Thoracic aorta (tissue), 2 donors: ENCODE results near the gene CNOT1. TPM values are rescaled to one million over a fixed set of nuclear protein-coding genes. Genes with fewer than 3 reads are reported as not detected.

Experiments used
- ATAC-seq: fragments of 150-250 bp; one replicate; pipeline ENCODE4 v1.8.0; 2017; ENCODE audit warnings: low read depth; ENCODE audit not compliant: insufficient number of reproducible peaks, low FRiP score
- DNase-seq: peaks from one replicate; pipeline ENCODE4 v3.0.0-alpha.2; 2020; ENCODE audit warnings: low spot score
- H3K27ac ChIP-seq, 2 donors: fragments of 200-600 bp; sonication (generic); 1 replicate in 1 of 2; 2 replicates in 1 of 2; pipeline ENCODE4 v1.5.1; 2016; ENCODE audit warnings: mild to moderate bottlenecking in 2 of 2, moderate library complexity in 2 of 2
- H3K27me3 ChIP-seq: fragments of 200-600 bp; sonication (generic); replicated peaks from 2 replicates; pipeline ENCODE4 v1.6.0; 2016; ENCODE audit warnings: mild to moderate bottlenecking; ENCODE audit not compliant: insufficient read depth
- H3K36me3 ChIP-seq: fragments of 200-600 bp; sonication (generic); one replicate; pipeline ENCODE4 v1.5.1; 2016
- H3K4me1 ChIP-seq, 2 donors: fragments of 200-600 bp; sonication (generic); 1 replicate in 1 of 2; 2 replicates in 1 of 2; pipeline versions ENCODE4 v1.5.1 to v1.6.0; 2016; ENCODE audit warnings: low read depth in 2 of 2, mild to moderate bottlenecking in 1 of 2; ENCODE audit not compliant: control insufficient read depth in 1 of 2
- H3K4me3 ChIP-seq: fragments of 200-600 bp; sonication (generic); 2 replicates; pipeline ENCODE4 v1.5.1; 2016; ENCODE audit warnings: mild to moderate bottlenecking
- H3K9me3 ChIP-seq: fragments of 200-600 bp; sonication (generic); 2 replicates; pipeline ENCODE4 v1.5.1; 2016
- total RNA-seq, 2 donors: library from RNA; depleted of rRNA; stranded (reverse); fragments of >200 nt; gene quantifications; one replicate each; pipeline versions ENCODE4 v1.1.0 to v1.2.3, GENCODE V29; 2016
- TF ChIP-seq, protein P1 (sequence below): fragments of 200-600 bp; sonication (generic); IDR thresholded peaks from one replicate; pipeline ENCODE4 v1.5.1; 2019; ENCODE audit warnings: antibody characterized with exemption

CNOT1 gene
- total RNA-seq, 2 donors from 2014 or later, result 54.8 to 112 TPM

DNA sequence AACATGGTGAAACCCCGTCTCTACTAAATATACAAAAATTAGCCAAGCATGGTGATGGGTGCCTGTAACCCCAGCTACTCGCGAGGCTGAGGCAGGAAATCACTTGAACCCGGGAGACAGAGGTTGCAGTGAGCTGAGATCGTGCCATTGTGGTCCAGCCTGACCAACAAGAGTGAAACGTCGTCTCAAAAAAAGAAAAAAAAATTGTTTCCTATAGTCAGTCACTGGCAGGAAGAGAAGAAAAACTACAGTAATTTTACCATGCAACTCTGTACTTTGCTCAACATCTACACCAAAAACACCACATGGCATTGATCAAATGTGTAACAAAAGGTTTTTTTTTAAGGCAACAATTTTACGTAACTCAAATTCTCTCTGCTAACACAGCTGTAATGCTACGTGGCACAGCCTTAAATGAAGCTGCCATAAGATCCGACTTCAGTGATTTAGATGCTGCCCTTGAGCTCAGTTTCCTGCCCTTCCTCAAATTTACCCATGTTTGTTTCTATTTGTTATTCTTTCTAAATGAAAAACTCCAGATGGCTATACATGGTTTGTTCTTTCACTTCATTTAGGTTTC lies 40.2 kb downstream of the CNOT1 start:
- DNase-seq (no peak), ATAC-seq (no peak)
- H3K36me3 ChIP-seq, result peaks cover 37% of the 10 kb centered on the region
- H3K4me1 ChIP-seq, result no peaks in the 10 kb centered on the region
- no peaks in the 10 kb centered on the region for H3K9me3 ChIP-seq
- no peak overlapping the region for H3K4me3 ChIP-seq
- TF ChIP-seq, protein P1, sequence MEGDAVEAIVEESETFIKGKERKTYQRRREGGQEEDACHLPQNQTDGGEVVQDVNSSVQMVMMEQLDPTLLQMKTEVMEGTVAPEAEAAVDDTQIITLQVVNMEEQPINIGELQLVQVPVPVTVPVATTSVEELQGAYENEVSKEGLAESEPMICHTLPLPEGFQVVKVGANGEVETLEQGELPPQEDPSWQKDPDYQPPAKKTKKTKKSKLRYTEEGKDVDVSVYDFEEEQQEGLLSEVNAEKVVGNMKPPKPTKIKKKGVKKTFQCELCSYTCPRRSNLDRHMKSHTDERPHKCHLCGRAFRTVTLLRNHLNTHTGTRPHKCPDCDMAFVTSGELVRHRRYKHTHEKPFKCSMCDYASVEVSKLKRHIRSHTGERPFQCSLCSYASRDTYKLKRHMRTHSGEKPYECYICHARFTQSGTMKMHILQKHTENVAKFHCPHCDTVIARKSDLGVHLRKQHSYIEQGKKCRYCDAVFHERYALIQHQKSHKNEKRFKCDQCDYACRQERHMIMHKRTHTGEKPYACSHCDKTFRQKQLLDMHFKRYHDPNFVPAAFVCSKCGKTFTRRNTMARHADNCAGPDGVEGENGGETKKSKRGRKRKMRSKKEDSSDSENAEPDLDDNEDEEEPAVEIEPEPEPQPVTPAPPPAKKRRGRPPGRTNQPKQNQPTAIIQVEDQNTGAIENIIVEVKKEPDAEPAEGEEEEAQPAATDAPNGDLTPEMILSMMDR, result no peak
- H3K27me3 ChIP-seq, result no peaks in the 10 kb centered on the region
- H3K27ac ChIP-seq, result no peak overlapping the region

DNA sequence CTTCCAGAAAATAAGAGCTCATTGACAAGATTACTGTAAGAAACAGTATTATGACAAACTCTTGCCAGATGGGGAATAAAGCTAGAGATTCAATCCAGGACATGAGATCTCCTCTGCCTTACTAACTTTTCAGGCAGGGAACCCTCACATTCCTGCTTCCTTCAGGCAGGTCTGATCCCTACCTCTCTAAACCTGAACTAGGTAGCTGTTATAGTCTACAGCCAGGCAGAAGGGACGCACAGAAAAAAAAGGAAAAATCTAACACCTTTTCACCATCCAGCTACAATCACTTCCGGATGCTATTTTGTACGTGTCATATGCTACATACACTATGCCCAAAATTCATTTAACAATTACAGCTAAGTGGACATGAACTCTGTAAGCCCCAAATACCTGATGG lies 41.2 kb downstream of the CNOT1 start:
- ATAC-seq, result no peak
- peaks cover 40% of the 10 kb centered on the region for H3K36me3 ChIP-seq
- DNase-seq, result no peak
- TF ChIP-seq, protein P1, result no peak
- no peaks in the 10 kb centered on the region for H3K27me3 ChIP-seq
- H3K27ac ChIP-seq, result no peak overlapping the region
- no peak overlapping the region for H3K4me3 ChIP-seq
- H3K4me1 ChIP-seq, result no peaks in the 10 kb centered on the region
- H3K9me3 ChIP-seq, result no peaks in the 10 kb centered on the region

DNA sequence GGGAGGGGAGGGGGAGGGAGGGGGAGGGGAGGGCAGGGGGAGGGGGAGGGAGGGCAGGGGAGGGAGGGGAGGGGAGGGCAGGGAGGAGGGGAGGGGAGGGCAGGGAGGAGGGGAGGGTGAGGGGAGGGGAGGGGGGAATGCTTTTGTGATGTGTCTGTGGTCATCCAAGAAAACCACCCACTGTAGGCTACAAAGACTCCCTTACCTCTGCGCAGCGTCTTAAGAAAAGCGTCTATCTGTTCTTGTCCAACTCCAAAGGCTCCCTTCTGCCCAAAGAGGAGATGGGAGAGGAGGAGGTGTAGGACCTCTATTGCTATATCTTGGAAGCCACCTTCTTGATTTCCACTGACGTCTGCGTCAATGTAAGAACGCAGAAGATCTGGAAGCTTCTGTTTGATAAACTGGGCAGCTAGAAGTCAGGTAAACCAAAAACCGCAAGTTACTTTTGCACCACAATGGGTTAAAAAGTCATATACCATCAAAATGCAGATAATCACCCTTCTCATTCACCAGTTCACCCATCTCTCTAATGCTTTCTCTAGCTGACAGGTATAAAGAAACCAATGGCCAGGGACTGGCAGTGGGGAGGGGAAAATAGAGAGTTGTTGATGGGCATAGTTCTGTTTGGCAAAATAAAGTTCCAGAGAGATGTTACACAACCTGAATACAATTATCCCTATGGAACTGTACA lies 43.1 kb downstream of the CNOT1 start:
- no peak overlapping the region for H3K27ac ChIP-seq
- H3K9me3 ChIP-seq, result no peaks in the 10 kb centered on the region
- no peak for DNase-seq
- H3K4me1 ChIP-seq, result no peaks in the 10 kb centered on the region
- H3K36me3 ChIP-seq, result peaks cover 43% of the 10 kb centered on the region
- ATAC-seq, result no peak
- no peak overlapping the region for H3K4me3 ChIP-seq
- no peaks in the 10 kb centered on the region for H3K27me3 ChIP-seq
- TF ChIP-seq, protein P1, result no peak

DNA sequence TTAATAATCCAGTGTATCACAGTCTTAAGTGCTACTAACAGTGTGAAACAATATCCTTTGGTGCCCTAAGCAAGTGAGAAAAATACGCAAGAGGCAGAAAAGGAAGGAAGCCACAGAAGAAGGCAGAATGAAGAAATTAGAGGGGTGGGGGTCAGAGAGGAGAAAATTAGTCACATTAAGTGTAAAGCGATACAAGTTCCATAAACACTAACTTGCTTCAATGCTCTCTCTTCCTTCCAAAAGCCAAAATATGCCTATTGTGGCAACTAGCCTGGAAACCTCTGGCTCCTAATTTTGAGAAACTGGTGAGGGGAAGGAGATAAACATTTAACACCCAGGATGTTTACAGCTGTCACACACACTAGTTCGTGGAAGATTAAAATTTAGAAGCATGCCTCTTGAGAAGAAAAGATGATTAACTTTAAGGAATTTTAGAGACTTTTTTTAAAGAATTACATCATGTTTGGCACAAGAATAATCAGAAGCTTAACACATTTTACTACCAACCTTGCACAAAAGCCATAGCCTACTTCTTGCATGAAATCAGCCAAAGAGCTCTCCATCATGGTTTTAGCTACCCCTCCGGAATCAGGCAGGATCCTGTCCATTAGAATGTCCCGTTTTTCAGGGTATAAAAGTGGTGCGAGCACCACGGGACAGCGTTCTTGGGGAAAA lies 44.7 kb downstream of the CNOT1 start:
- Histone ChIP-seq H3K9me3 (no peaks in the 10 kb centered on the region), H3K36me3 (peaks cover 46% of the 10 kb centered on the region), H3K27ac (no peak overlapping the region), H3K27me3 (no peaks in the 10 kb centered on the region), H3K4me1 (no peaks in the 10 kb centered on the region), H3K4me3 (no peak overlapping the region)
- no peak for ATAC-seq
- TF ChIP-seq, protein P1, result no peak
- DNase-seq, result no peak

DNA sequence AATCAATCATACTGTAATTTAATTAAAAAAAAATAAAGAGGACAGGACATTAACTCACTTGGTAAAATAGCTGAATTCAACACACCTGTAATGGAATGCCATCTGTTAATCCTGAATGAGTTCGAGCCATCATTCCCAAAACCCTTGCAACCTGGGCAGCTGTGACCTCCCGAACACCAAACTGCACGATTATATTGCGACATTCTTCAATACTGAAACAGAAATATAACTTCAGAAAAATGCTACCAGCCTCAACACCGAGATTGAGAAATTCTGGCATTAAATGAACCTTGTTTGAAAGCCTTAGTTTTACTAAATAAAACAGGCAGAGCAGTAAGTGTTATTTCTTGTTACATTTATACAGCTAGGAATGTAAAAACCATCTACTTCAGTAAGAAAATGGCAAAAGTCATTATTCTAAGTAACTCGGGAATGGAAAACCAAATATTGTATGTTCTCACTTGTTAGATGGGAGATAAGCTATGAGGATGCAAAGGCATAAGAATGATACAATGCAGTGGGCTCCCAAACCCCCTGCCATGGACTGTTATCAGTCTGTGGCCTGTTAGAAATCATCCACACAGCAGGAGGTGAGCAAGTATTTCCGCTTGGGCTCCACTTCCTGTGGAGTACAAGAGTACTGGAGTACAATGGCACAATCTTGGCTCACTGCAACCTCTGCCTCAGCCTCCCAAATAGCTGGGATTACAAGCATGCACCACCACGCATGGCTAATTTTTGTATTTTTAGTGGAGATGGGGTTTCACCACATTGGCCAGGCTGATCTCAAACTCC lies 46.5 kb downstream of the CNOT1 start:
- peaks cover 49% of the 10 kb centered on the region for H3K36me3 ChIP-seq
- DNase-seq (no peak), ATAC-seq (no peak)
- no peak overlapping the region for H3K4me3 ChIP-seq
- H3K9me3 ChIP-seq, result no peaks in the 10 kb centered on the region
- H3K27me3 ChIP-seq, result no peaks in the 10 kb centered on the region
- no peaks in the 10 kb centered on the region for H3K4me1 ChIP-seq
- TF ChIP-seq, protein P1, result no peak
- H3K27ac ChIP-seq, result no peak overlapping the region
